ENCODE data around the gene RUNX3.

RUNX3 gene

GRCh38 chr1:24853649-24854048 is 76.4 kb downstream of the RUNX3 start:
- Histone ChIP-seq H3K4me1 (ENCODE audit: insufficient read depth, low read length) (peaks cover 11% of the 10 kb centered on the region), H3K36me3 (ENCODE audit: insufficient read depth, low read length) (no peaks in the 10 kb centered on the region), H3K27ac (ENCODE audit: low read depth, low read length) (no peak overlapping the region)

GRCh38 chr1:24850328-24850920 is 79.7 kb downstream of the RUNX3 start:
- no peak overlapping the region for H3K27ac ChIP-seq (ENCODE audit: low read depth, low read length)
- no peaks in the 10 kb centered on the region for H3K27me3 ChIP-seq (ENCODE audit: control insufficient read depth in 1 of 2, insufficient read depth in 2 of 2, low read length in 2 of 2)
- no peak overlapping the region for H3K9ac ChIP-seq (ENCODE audit: low read length)
- H3K4me1 ChIP-seq (ENCODE audit: insufficient read depth, low read length), result peaks cover 12% of the 10 kb centered on the region
- H3K9me3 ChIP-seq (ENCODE audit: low read length), result no peaks in the 10 kb centered on the region
- no peak overlapping the region for H3K4me3 ChIP-seq (ENCODE audit: low read depth in 1 of 2, low read length in 2 of 2)
- H3K36me3 ChIP-seq (ENCODE audit: insufficient read depth, low read length), result no peaks in the 10 kb centered on the region

More at GRCh38 chr1:24853649-24854048, 76.4 kb downstream of the RUNX3 start:
- no peak overlapping the region for H3K4me3 ChIP-seq (ENCODE audit: low read depth in 1 of 2, low read length in 2 of 2)
- no peak overlapping the region for H3K9ac ChIP-seq (ENCODE audit: low read length)
- no peaks in the 10 kb centered on the region for H3K9me3 ChIP-seq (ENCODE audit: low read length)
- H3K27me3 ChIP-seq (ENCODE audit: control insufficient read depth in 1 of 2, insufficient read depth in 2 of 2, low read length in 2 of 2), result no peaks in the 10 kb centered on the region

GRCh38 chr1:24849672-24850295 is 80.3 kb downstream of the RUNX3 start:
- Histone ChIP-seq H3K4me3 (ENCODE audit: low read depth in 1 of 2, low read length in 2 of 2) (no peak overlapping the region), H3K4me1 (ENCODE audit: insufficient read depth, low read length) (peaks cover 12% of the 10 kb centered on the region), H3K27me3 (ENCODE audit: control insufficient read depth in 1 of 2, insufficient read depth in 2 of 2, low read length in 2 of 2) (no peaks in the 10 kb centered on the region), H3K9me3 (ENCODE audit: low read length) (no peaks in the 10 kb centered on the region), H3K9ac (ENCODE audit: low read length) (no peak overlapping the region), H3K27ac (ENCODE audit: low read depth, low read length) (no peak overlapping the region), H3K36me3 (ENCODE audit: insufficient read depth, low read length) (no peaks in the 10 kb centered on the region)
